GM12864 (cell line): ENCODE measurements around the gene FERMT2.
"Not testable (repeated sequence)": the region's sequence is repeated elsewhere in the genome, so short reads cannot be mapped to it uniquely, and the experiment has no call there.

Experiments used
- DNase-seq: peaks from one replicate; pipeline ENCODE4 v3.0.0-alpha.2; 2011; ENCODE audit warnings: low read depth
- H3K4me3 ChIP-seq: 2 replicates; pipeline ENCODE4 v1.5.1; 2011; ENCODE audit warnings: mild to moderate bottlenecking, low read depth, low read length, control low read depth
- CTCF ChIP-seq: IDR thresholded peaks from 2 replicates; pipeline ENCODE4 v1.5.1; 2011; ENCODE audit warnings: low read depth, mild to moderate bottlenecking, moderate library complexity, low read length, control low read depth, inconsistent platforms; ENCODE audit errors: missing control alignments

FERMT2 gene

GRCh38 chr14:52874389-52874788 is 76.5 kb downstream of the FERMT2 start:
- no peak for TF ChIP-seq CTCF
- no peak for DNase-seq
- no peak overlapping the region for H3K4me3 ChIP-seq

- DNase-seq: no peak
- H3K4me3 ChIP-seq: no peak overlapping the region
- TF ChIP-seq CTCF: no peak
Observed at GRCh38 chr14:52873694-52874093, 77.2 kb downstream of the FERMT2 start.

- H3K4me3 ChIP-seq: no peak overlapping the region
- DNase-seq: no peak
- TF ChIP-seq CTCF: no peak
Observed at GRCh38 chr14:52873065-52873464, 77.8 kb downstream of the FERMT2 start.

GRCh38 chr14:52871606-52872005 is 79.2 kb downstream of the FERMT2 start:
- no peak for DNase-seq
- TF ChIP-seq CTCF: no peak
- no peak overlapping the region for H3K4me3 ChIP-seq

GRCh38 chr14:52868911-52869618 is 81.8 kb downstream of the FERMT2 start:
- TF ChIP-seq CTCF: no peak
- H3K4me3 ChIP-seq: no peak overlapping the region
- no peak for DNase-seq

GRCh38 chr14:52864893-52865292 is 86.0 kb downstream of the FERMT2 start:
- not testable (repeated sequence) for DNase-seq, H3K4me3 ChIP-seq

- no peak overlapping the region for H3K4me3 ChIP-seq
- no peak for TF ChIP-seq CTCF
- no peak for DNase-seq
Observed at GRCh38 chr14:52863334-52863700, 87.5 kb downstream of the FERMT2 start.
